Aorta (tissue), 5 donors: ENCODE measurements around the gene MRPL46. TPM values are rescaled to one million over a fixed set of nuclear protein-coding genes. Genes with fewer than 3 reads are reported as not detected.
"Not testable (repeated sequence)": the region's sequence is repeated elsewhere in the genome, so short reads cannot be mapped to it uniquely, and the experiment has no call there.

Source experiments
- ATAC-seq: fragments of 200-7000 bp; cut with Tn5 transposase; one replicate; pipeline ENCODE4 v1.9.1; 2022; ENCODE audit warnings: moderate library complexity; ENCODE audit not compliant: low FRiP score
- DNase-seq, 2 donors: peaks; one replicate each; pipeline ENCODE4 v3.0.0-alpha.2; 2020
- H3K27ac ChIP-seq, 2 donors: one replicate each; pipeline ENCODE4 v1.5.1; 2013; ENCODE audit warnings: low read length in 2 of 2, mild to moderate bottlenecking in 2 of 2, moderate library complexity in 2 of 2, control low read depth in 1 of 2, inconsistent platforms in 1 of 2, low read depth in 1 of 2
- H3K27me3 ChIP-seq, 2 donors: one replicate each; pipeline ENCODE4 v1.6.1; 2013; ENCODE audit warnings: control low read depth in 1 of 2, low read length in 1 of 2, mild to moderate bottlenecking in 1 of 2, moderate library complexity in 1 of 2; ENCODE audit not compliant: insufficient read depth in 2 of 2, control insufficient read depth in 1 of 2
- H3K36me3 ChIP-seq, 2 donors: one replicate each; pipeline ENCODE4 v1.6.1; 2013; ENCODE audit warnings: control low read depth in 1 of 2, low read length in 1 of 2, mild to moderate bottlenecking in 1 of 2; ENCODE audit not compliant: insufficient read depth in 2 of 2, control insufficient read depth in 1 of 2
- H3K4me1 ChIP-seq, 2 donors: one replicate each; pipeline ENCODE4 v1.6.1; 2013; ENCODE audit warnings: low read length in 2 of 2, control low read depth in 1 of 2, mild to moderate bottlenecking in 1 of 2, moderate library complexity in 1 of 2; ENCODE audit not compliant: insufficient read depth in 2 of 2, control insufficient read depth in 1 of 2
- H3K4me3 ChIP-seq, 2 donors: one replicate each; pipeline ENCODE4 v1.5.1; 2013; ENCODE audit warnings: low read length in 2 of 2, control low read depth in 1 of 2, mild to moderate bottlenecking in 1 of 2
- H3K9me3 ChIP-seq: one replicate; pipeline ENCODE4 v1.6.1; 2013; ENCODE audit warnings: mild to moderate bottlenecking, low read length; ENCODE audit not compliant: control insufficient read depth
- WGBS, 2 donors: extraction: QIAGEN DNeasy Blood & Tissue Kit; methylation state at CpG; one replicate each; pipeline ENCODE4 v1.1.7; 2013; 5-methylcytosine and 5-hydroxymethylcytosine counted together
- intact Hi-C, 2 donors: fragments of 100-400 bp; cut with DNase I; formaldehyde crosslinking; loops; one replicate each; pipeline versions ENCODE4 v1.14.2 to v1.15.0; 2022
- polyA plus RNA-seq, 2 donors: library from polyadenylated mRNA; stranded (reverse); fragments of 200-250 nt; gene quantifications; one replicate each; pipeline ENCODE4 v1.2.3, GENCODE V29; 2013
- total RNA-seq, 2 donors: library from RNA; stranded (reverse); fragmentation: NEBNext Ultra II Directional; extraction: Animal tissue kit (Norgen Biotek cat#: 25700); gene quantifications; one replicate each; pipeline ENCODE4 v1.2.1, GENCODE V29; 2021
- donor health status: healthy with polysubstance abuse.
- donor health status: Bipolar disorder and iron deficiency.
- donor health status: DM: no; HTN: no; CAD: no.
- donor health status: DM: no; HTN: no; CAD: no.
- donor health status: DM: yes; HTN: yes; CAD: no.

MRPL46 gene
- total and polyA plus RNA-seq, 4 donors, result 14.1 to 29.4 (median 20.1) TPM

DNA sequence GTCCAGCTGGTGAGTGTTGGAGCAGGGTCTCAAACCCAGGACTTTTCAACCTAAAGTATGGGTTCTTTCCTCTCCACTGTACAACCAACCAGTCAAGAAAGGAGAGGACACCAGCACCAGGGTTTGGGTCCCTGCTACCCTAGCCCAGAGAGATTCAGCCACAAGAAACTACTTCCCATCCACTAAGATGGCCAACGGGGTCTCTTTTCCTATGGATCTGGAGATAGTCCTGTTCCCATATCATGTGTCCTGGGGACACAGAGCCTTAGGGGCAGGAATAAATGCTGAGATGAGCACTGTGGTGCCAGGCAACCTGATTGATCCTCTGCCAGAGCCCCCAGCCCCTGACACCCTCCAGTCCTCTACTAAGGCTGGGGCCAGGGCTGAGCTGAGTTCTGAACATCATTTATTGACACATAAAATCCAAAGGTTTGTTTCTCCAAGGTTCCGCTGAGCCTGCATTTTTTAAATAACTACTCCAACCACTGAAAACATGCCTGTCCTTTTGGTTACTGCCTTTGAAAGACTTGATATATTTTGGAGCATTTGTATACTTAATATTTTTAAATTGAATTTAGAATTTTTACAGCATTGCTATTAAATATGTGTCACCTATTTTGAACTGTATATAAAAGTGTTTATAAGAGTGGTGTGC lies 26.0 kb downstream of the MRPL46 start:
- 51 to 55% methylated on average over 2 of the region's 2 CpGs for whole genome bisulfite sequencing, 2 donors
- no peaks in the 10 kb centered on the region for H3K36me3 ChIP-seq

DNA sequence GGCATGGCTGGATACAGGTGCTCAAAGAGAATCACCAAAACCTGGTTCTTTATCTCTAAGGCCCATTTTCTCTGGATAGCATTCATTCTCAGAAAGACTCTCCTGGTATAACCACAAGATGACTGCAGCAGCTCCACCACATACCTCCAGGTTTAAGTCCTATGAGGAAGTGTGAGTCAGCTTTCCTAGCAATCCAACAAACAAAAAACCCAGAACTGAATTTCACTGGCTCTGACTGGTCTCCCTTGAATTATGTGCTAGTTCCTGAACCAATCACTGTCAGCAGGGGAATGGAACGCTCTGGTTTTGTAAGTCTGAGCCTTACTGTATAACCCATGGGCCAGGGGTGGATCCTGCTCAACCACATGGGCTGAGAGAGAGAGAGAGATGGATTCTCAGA lies 27.2 kb downstream of the MRPL46 start:
- peaks cover 4% of the 10 kb centered on the region for H3K9me3 ChIP-seq
- H3K27me3 ChIP-seq, result no peaks in the 10 kb centered on the region
- WGBS, 2 donors, result 51 to 61% methylated on average over 1 of the region's 1 CpG
- no peak for ATAC-seq
- intact Hi-C loops, result no loop called here
- H3K36me3 ChIP-seq, result no peaks in the 10 kb centered on the region
- DNase-seq, result no peak
- no peaks in the 10 kb centered on the region for H3K4me1 ChIP-seq
- no peak overlapping the region for H3K27ac ChIP-seq
- no peak overlapping the region for H3K4me3 ChIP-seq

More for the DNA sequence above, 26.0 kb downstream of the MRPL46 start:
- Histone ChIP-seq H3K9me3 (peaks cover 4% of the 10 kb centered on the region), H3K4me3 (no peak overlapping the region), H3K27me3 (no peaks in the 10 kb centered on the region), H3K4me1 (no peaks in the 10 kb centered on the region), H3K27ac (no peak overlapping the region)
- ATAC-seq, result no peak
- intact Hi-C loops, result no loop called here
- DNase-seq, result no peak

DNA sequence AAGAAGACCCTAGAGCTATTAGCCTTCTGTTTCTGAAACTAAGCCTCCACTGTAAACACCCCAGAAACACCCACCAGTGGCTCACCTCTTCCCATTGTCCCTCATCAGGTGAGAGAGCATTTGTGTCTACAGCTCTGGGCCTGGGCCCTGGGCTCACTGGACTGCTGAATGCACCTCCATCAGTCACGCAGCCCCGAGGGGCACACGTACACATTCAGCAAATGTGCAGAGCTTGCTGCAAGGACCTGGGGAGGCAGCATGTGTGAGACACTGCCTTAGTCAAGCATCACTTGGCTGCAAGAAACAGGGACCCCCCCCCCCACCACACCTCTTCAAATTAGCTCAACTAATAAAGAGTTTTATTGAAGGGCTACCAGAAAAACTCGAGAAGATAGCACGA lies 29.0 kb downstream of the MRPL46 start:
- no peak overlapping the region for H3K27ac ChIP-seq
- H3K9me3 ChIP-seq, result peaks cover 4% of the 10 kb centered on the region
- 77 to 83% methylated on average over 5 of the region's 5 CpGs for WGBS, 2 donors
- no peak for DNase-seq
- H3K27me3 ChIP-seq, result peaks cover 0 to 1% of the 10 kb centered on the region in 2 donors
- ATAC-seq, result no peak
- no peaks in the 10 kb centered on the region for H3K4me1 ChIP-seq
- intact Hi-C loops, result no loop called here
- H3K36me3 ChIP-seq, result no peaks in the 10 kb centered on the region
- H3K4me3 ChIP-seq, result no peak overlapping the region

DNA sequence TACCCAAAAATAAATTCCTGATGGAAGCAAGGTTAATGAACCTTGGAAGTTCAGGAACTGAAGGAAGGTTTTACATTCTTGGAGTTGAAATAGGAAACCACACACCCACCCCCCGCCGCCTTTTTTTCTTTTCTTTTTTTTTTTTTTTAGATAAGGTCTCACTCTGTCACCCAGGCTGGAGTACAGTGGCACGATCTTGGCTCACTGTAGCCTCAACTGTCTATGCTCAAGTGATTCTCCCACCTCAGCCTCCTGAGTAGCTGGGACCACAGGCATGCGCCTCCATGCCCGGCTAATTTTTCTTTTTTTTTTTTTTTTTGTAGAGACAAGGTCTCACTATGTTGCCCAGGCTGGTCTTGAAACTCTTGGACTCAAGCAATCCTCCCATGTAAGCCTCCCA lies 33.1 kb downstream of the MRPL46 start:
- H3K4me3 ChIP-seq, H3K27ac ChIP-seq, ATAC-seq, H3K4me1 ChIP-seq, H3K36me3 ChIP-seq, intact Hi-C loops, H3K9me3 ChIP-seq, H3K27me3 ChIP-seq, DNase-seq: not testable (repeated sequence)
- WGBS, 2 donors, result 64 to 70% methylated on average over 5 of the region's 5 CpGs

DNA sequence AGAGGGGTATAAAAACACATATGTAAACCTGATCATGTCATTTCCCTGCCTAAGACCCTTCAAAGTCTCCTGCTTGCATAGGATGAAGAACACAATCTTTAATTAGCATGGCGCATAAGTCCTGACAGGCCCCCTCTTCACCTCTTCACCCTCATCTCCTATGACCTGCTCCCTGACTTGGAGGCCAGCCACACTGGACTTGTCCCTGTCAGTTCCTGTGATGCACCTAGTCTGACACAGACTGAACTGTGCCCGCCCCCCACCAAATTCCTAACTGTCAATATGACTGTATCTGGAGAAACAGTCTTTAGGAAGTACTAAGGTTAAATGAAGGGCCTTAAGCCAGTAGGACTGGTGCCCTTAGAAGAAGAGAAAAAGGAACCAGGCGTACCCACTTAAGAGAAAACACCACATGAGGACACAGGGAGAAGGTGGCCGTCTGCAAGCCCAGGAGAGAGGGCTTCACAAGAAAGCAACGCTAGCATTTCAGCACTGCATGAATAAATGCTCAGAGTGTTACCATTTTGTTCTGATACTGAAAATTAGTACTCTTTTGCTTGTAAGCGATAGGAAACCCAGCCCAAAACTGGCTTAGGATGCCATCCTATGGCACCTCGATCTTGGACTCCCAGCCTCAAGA lies 34.0 kb downstream of the MRPL46 start:
- intact Hi-C loops, result no loop called here
- no peaks in the 10 kb centered on the region for H3K36me3 ChIP-seq
- peaks cover 0 to 1% of the 10 kb centered on the region in 2 donors for H3K27me3 ChIP-seq
- H3K9me3 ChIP-seq, result no peaks in the 10 kb centered on the region
- H3K4me3 ChIP-seq, result no peak overlapping the region
- DNase-seq (no peak), ATAC-seq (no peak)
- 77 to 81% methylated on average over 7 of the region's 7 CpGs for WGBS, 2 donors
- no peak overlapping the region for H3K27ac ChIP-seq
- no peaks in the 10 kb centered on the region for H3K4me1 ChIP-seq

DNA sequence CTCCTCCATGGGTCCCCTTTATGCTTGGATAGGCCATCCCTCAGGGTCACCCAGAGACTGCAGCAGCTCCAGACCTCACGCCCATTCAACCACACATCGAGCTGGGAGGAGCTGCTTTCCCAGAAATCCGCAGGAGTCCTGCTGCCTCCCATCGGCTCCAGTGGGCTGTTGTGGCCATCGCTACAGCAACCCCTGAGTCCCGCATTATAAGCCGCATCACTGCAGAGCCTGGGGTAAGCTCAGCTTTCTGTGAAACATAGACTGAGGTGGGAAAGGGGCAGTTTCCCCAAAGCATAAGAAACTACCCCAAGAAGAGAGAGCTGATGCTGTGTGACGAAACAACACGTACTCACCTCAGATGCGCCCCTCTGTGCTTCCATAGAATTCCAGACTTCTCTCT lies 35.7 kb downstream of the MRPL46 start:
- H3K27me3 ChIP-seq, result peaks cover 0 to 1% of the 10 kb centered on the region in 2 donors
- no peaks in the 10 kb centered on the region for H3K4me1 ChIP-seq
- 76 to 79% methylated on average over 10 of the region's 10 CpGs for WGBS, 2 donors
- H3K36me3 ChIP-seq, result no peaks in the 10 kb centered on the region
- DNase-seq, result no peak
- ATAC-seq, result no peak
- intact Hi-C loops, result no loop called here
- no peak overlapping the region for H3K27ac ChIP-seq
- H3K9me3 ChIP-seq, result no peaks in the 10 kb centered on the region
- H3K4me3 ChIP-seq, result no peak overlapping the region

DNA sequence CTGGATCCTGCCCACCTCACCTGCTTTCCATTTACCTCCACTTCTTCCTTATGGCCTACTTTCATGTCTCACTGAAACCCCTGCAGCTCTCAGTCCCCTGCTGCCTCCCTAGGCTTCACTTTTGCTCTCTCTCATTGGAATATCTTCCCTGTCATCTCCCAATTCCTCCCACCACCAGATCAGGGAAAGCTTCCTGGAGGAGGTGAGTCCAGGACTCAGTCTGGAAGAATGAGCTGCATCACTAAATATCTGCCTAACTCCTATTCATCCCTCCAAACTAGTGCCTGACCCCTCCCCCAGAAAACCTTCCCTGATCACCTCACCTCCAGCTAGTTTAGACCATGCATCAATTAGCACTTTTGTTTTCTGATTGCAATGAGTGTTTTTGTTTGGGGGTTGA lies 37.1 kb downstream of the MRPL46 start:
- no peak for ATAC-seq

DNA sequence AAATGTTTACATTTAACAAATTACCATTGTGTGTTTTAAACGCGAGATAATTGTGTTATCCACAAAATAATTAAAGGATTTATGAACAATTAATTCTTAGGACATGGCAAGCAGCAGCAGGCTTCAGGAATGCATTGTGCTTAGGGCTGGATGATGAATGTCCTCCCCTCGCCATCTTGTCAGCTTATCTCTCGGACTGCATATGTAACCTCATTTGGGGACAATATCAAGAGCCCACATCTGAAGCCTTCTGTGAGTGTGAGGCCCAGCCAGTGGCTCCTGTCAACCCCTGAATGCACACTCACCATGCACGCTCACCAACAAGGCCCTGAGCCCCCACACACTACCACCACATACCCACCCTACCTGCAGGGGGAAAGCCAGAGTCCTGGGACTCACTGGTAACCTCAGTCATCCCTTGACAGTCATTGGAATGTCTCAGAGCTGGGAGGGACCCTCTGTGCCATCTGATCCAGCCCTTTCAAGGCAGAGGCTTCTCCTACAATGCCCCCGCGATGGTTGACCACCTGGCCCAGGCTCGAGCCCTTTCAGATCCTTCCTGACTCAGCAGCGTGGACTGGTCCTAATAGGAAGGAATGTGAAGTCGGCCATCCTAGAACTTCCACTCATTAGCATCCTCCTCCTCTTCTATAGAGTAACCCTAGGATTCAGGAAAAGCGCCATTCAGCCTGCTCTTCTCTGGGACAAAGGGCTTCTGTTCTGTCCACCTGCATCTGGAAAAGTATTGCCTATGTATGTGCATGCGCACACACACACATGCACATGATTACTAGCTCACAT lies 38.2 kb downstream of the MRPL46 start:
- Histone ChIP-seq H3K9me3 (no peaks in the 10 kb centered on the region), H3K4me1 (no peaks in the 10 kb centered on the region), H3K36me3 (no peaks in the 10 kb centered on the region), H3K4me3 (no peak overlapping the region), H3K27me3 (peaks cover 0 to 1% of the 10 kb centered on the region in 2 donors), H3K27ac (no peak overlapping the region)
- WGBS, 2 donors, result 74 to 78% methylated on average over 12 of the region's 12 CpGs
- ATAC-seq (no peak), DNase-seq (no peak)
- intact Hi-C loops, result no loop called here

More for the DNA sequence above, 37.1 kb downstream of the MRPL46 start:
- Histone ChIP-seq H3K4me3 (no peak overlapping the region), H3K36me3 (no peaks in the 10 kb centered on the region), H3K4me1 (no peaks in the 10 kb centered on the region), H3K27me3 (peaks cover 0 to 1% of the 10 kb centered on the region in 2 donors), H3K9me3 (no peaks in the 10 kb centered on the region), H3K27ac (no peak overlapping the region)
- intact Hi-C loops, result no loop called here
- DNase-seq, result no peak
